Measurements from ENCODE around the gene GTF2F2. TPM values are rescaled to one million over a fixed set of nuclear protein-coding genes. Genes with fewer than 3 reads are reported as not detected.
"Not testable (repeated sequence)": the region's sequence is repeated elsewhere in the genome, so short reads cannot be mapped to it uniquely, and the experiment has no call there.

GTF2F2 gene
- total RNA-seq, 1 donor from 2014 or later, result 22.6 TPM

- no peak for DNase-seq
Observed at GRCh38 chr13:45256254-45256653, 135.9 kb downstream of the GTF2F2 start.

GRCh38 chr13:45257638-45258333, 137.5 kb downstream of the GTF2F2 start:
- no peak for DNase-seq

GRCh38 chr13:45258334-45258675, 138.0 kb downstream of the GTF2F2 start:
- no peak for DNase-seq

GRCh38 chr13:45267215-45267614, 146.9 kb downstream of the GTF2F2 start:
- no peak for DNase-seq

- no peak for DNase-seq
Observed at GRCh38 chr13:45269204-45269603, 148.9 kb downstream of the GTF2F2 start.

- DNase-seq, result no peak
Observed at GRCh38 chr13:45276913-45277312, 156.6 kb downstream of the GTF2F2 start.

GRCh38 chr13:45278096-45278645, 157.9 kb downstream of the GTF2F2 start:
- DNase-seq, result no peak

- DNase-seq, result no peak
Observed at GRCh38 chr13:45280011-45280410, 159.7 kb downstream of the GTF2F2 start.

GRCh38 chr13:45280751-45281634, 160.7 kb downstream of the GTF2F2 start:
- no peak for DNase-seq

GRCh38 chr13:45282994-45283393, 162.7 kb downstream of the GTF2F2 start:
- no peak for DNase-seq

- no peak for DNase-seq
Observed at GRCh38 chr13:45289936-45290563, 169.7 kb downstream of the GTF2F2 start.

GRCh38 chr13:45292176-45292575, 171.9 kb downstream of the GTF2F2 start:
- DNase-seq, result no peak

GRCh38 chr13:45295536-45295935, 175.2 kb downstream of the GTF2F2 start:
- no peak for DNase-seq

GRCh38 chr13:45296259-45296658, 175.9 kb downstream of the GTF2F2 start:
- no peak for DNase-seq

- no peak for DNase-seq
Observed at GRCh38 chr13:45297456-45298205, 177.3 kb downstream of the GTF2F2 start.

GRCh38 chr13:45298206-45298505, 177.8 kb downstream of the GTF2F2 start:
- no peak for DNase-seq

- DNase-seq, result not testable (repeated sequence)
Observed at GRCh38 chr13:45298550-45298949, 178.2 kb downstream of the GTF2F2 start.

GRCh38 chr13:45299194-45299593, 178.9 kb downstream of the GTF2F2 start:
- no peak for DNase-seq

GRCh38 chr13:45300190-45300985, 180.1 kb downstream of the GTF2F2 start:
- no peak for DNase-seq

- no peak for DNase-seq
Observed at GRCh38 chr13:45301263-45301662, 181.0 kb downstream of the GTF2F2 start.

- no peak for DNase-seq
Observed at GRCh38 chr13:45302507-45302906, 182.2 kb downstream of the GTF2F2 start.

GRCh38 chr13:45303026-45303425, 182.7 kb downstream of the GTF2F2 start:
- DNase-seq, result no peak

Measured in skin of body (tissue), 2 donors.